Measurements from ENCODE around the gene SIGLECL1. TPM values are rescaled to one million over a fixed set of nuclear protein-coding genes. Genes with fewer than 3 reads are reported as not detected.

SIGLECL1 gene
- total and polyA plus RNA-seq, 2 experiments from 2014 or later: not detected

DNA sequence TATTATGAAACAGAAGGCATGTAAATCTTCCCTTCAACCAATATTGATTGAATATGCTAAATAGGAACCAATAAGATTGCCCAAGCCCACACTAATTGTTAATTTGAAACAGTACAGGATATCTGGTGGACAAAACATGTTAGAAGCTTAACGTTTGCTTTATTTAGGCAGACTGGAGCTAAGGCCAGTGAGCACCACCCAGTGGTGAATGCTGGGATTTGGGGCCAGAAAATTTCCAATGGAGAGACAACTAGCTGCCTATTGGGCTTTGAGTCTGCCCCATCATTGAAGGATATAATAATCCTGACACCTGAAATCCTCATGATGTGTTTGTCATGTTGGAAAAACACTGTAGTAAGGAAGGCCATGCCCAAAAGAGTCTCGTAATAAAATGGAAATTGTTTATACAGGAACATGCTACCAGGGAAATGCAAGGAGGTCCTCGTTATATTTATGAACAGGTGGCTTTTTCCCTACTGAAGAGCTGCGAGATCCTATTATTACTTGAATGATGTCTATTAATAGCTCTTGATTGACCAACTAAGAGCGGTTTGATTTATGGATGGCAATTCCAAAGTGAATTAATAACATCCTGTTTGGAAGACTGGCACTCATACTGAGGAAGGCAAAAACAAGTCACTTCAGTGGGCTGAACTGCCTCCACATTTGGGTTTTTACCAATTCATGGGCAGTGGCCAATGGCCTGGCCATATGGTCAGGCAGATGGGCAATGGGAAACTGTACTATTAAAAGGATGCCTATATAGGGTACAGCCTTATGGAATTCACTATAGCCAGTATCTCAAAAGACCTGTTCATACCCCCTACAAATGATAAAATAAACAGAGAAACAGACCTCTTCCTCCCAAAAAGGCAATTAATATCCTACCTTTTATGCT lies 8.7 kb downstream of the SIGLECL1 start:
- Histone ChIP-seq H3K9me3 (ENCODE audit: low read depth) (no peaks in the 10 kb centered on the region), H3K27me3 (replicated peaks; ENCODE audit: insufficient read depth) (peaks cover 3% of the 10 kb centered on the region; the same call in 1 of the 2 replicates), H3K36me3 (ENCODE audit: low read depth) (no peaks in the 10 kb centered on the region), H3K4me1 (ENCODE audit: insufficient read depth) (no peaks in the 10 kb centered on the region), H3K4me2 (ENCODE audit: unreplicated experiment) (no peak overlapping the region), H3K9ac (no peak overlapping the region), H2AFZ (no peak overlapping the region), H3K79me2 (ENCODE audit: insufficient read depth) (no peaks in the 10 kb centered on the region), H3K9me2 (ENCODE audit: insufficient read depth) (no peaks in the 10 kb centered on the region), H3F3A (ENCODE audit: insufficient read depth) (no peaks in the 10 kb centered on the region), H3K27ac (no peak overlapping the region), H3K4me3 (no peak overlapping the region), H4K20me1 (ENCODE audit: insufficient read depth) (no peaks in the 10 kb centered on the region)
- 14 to 16% methylated on average over 5 of the region's 5 CpGs for WGBS, 2 experiments (ENCODE audit: low coverage in 1 of 2, low lambda C conversion rate in 2 of 2, missing lambda C conversion rate in 2 of 2)
- in situ Hi-C loops (cut with MboI): no loop called here
- DNase-seq: peak; percentile 56
- no peak for TF ChIP-seq EZH2 (IDR thresholded peaks at IDR 0.05; ENCODE audit: insufficient read depth, poor library complexity, severe bottlenecking)
- no peak for TF ChIP-seq EZH2phosphoT487 (IDR thresholded peaks at IDR 0.05; ENCODE audit: insufficient read depth, low read depth)

DNA sequence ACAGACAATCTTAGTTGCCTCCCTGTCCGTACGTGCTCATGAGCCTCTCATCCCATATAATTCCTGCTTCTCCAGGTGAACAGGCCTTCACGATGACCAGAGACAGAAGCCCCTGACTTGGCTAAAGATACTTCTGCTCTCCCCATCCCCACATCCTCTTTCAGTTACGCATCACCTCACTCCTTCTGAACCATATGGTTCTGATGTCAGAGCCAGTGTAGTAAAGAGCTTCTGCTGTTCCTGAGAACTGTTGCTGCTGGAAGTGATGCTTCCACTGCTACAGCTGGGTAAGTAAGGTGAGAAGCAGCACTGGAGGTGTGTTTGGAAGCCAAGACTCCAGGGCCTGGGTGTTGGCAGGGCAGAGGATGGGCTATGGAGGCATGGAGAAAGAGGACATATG lies 12.9 kb downstream of the SIGLECL1 start:
- Histone ChIP-seq H4K20me1 (ENCODE audit: insufficient read depth) (no peaks in the 10 kb centered on the region), H3K4me3 (no peak overlapping the region), H3K9ac (no peak overlapping the region), H3K9me3 (ENCODE audit: low read depth) (no peaks in the 10 kb centered on the region), H3K27ac (no peak overlapping the region), H3K79me2 (ENCODE audit: insufficient read depth) (no peaks in the 10 kb centered on the region), H3K36me3 (ENCODE audit: low read depth) (no peaks in the 10 kb centered on the region), H3F3A (ENCODE audit: insufficient read depth) (no peaks in the 10 kb centered on the region), H3K9me2 (ENCODE audit: insufficient read depth) (no peaks in the 10 kb centered on the region), H2AFZ (no peak overlapping the region), H3K4me1 (ENCODE audit: insufficient read depth) (no peaks in the 10 kb centered on the region), H3K27me3 (replicated peaks; ENCODE audit: insufficient read depth) (peaks cover 3% of the 10 kb centered on the region; the same call in 1 of the 2 replicates), H3K4me2 (ENCODE audit: unreplicated experiment) (no peak overlapping the region)
- 31 to 33% methylated on average over 4 of the region's 4 CpGs for WGBS, 2 experiments (ENCODE audit: low coverage in 1 of 2, low lambda C conversion rate in 2 of 2, missing lambda C conversion rate in 2 of 2)
- TF ChIP-seq EZH2 (IDR thresholded peaks at IDR 0.05; ENCODE audit: insufficient read depth, poor library complexity, severe bottlenecking) (no peak), EZH2phosphoT487 (IDR thresholded peaks at IDR 0.05; ENCODE audit: insufficient read depth, low read depth) (no peak)
- DNase-seq: no peak
- in situ Hi-C loops (cut with MboI): no loop called here

DNA sequence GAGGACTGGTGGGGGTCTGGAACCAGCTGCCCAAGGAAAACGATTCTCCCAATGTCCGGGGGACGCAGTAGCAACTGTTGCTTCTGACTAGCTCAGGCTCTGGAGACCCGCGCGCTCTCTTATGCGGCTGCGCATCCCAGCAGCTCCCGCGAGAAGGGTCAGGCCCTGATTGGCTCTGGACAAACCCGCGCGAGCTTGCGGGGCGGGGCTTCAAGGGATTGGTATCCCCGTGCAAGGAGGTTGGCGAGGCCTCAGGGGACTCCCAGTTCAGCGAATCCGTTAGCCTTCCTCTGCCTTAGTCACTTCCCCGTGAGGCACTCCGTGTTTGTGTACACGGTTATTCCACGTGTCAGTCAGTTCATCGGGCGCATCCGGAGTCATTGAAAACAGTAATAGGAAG lies 20.2 kb downstream of the SIGLECL1 start:
- no peak overlapping the region for H2AFZ ChIP-seq
- no peaks in the 10 kb centered on the region for H3K36me3 ChIP-seq (ENCODE audit: low read depth)
- no peaks in the 10 kb centered on the region; the same call in 1 of the 2 replicates for H3K27me3 ChIP-seq (replicated peaks; ENCODE audit: insufficient read depth)
- TF ChIP-seq EZH2 (IDR thresholded peaks at IDR 0.05; ENCODE audit: insufficient read depth, poor library complexity, severe bottlenecking): no peak
- TF ChIP-seq EZH2phosphoT487 (IDR thresholded peaks at IDR 0.05; ENCODE audit: insufficient read depth, low read depth): no peak
- H3K27ac ChIP-seq: no peak overlapping the region
- H3K9me2 ChIP-seq (ENCODE audit: insufficient read depth): no peaks in the 10 kb centered on the region
- H4K20me1 ChIP-seq (ENCODE audit: insufficient read depth): no peaks in the 10 kb centered on the region
- no peak overlapping the region for H3K4me2 ChIP-seq (ENCODE audit: unreplicated experiment)
- 52 to 58% methylated on average over 26 of the region's 26 CpGs for WGBS, 2 experiments (ENCODE audit: low coverage in 1 of 2, low lambda C conversion rate in 2 of 2, missing lambda C conversion rate in 2 of 2)
- no peaks in the 10 kb centered on the region for H3K4me1 ChIP-seq (ENCODE audit: insufficient read depth)
- no peak for DNase-seq
- H3K4me3 ChIP-seq: no peak overlapping the region
- no peaks in the 10 kb centered on the region for H3K9me3 ChIP-seq (ENCODE audit: low read depth)
- in situ Hi-C loops (cut with MboI): no loop called here
- no peaks in the 10 kb centered on the region for H3F3A ChIP-seq (ENCODE audit: insufficient read depth)
- H3K79me2 ChIP-seq (ENCODE audit: insufficient read depth): no peaks in the 10 kb centered on the region
- H3K9ac ChIP-seq: no peak overlapping the region

DNA sequence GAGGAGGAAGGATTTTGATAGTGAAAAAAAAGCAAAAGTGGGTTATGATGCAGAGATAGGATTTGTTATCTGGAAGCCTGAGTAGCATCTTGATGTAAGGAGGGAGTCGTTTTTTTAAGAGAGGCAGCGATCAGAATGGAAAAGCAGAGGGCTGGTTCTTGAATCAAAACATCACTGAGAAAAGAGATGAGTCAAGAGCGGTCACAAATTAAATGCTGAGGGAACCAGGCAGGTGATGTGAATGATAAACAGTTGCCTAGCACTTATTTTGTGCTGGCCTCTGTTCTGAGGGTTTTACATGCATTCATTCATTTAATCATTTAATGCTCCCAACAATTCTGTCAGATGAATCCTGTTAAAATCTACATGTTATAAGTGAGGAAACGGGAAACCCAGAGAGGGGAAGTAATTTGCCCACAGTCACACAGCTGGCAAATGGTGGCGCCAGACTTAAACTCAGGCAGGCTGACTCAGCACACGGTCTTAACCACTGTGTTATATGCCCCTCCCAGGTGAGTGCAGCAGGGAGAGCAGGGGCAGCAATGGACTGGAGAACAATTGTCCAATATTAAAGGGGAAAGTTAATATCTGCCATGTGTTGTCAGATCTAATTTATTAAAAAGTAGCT lies 21.4 kb downstream of the SIGLECL1 start:
- TF ChIP-seq EZH2 (IDR thresholded peaks at IDR 0.05; ENCODE audit: insufficient read depth, poor library complexity, severe bottlenecking): no peak
- TF ChIP-seq EZH2phosphoT487 (IDR thresholded peaks at IDR 0.05; ENCODE audit: insufficient read depth, low read depth): no peak
- no peak overlapping the region for H3K4me2 ChIP-seq (ENCODE audit: unreplicated experiment)
- H3K9me2 ChIP-seq (ENCODE audit: insufficient read depth): no peaks in the 10 kb centered on the region
- no peaks in the 10 kb centered on the region for H3K79me2 ChIP-seq (ENCODE audit: insufficient read depth)
- no peak for DNase-seq
- no peaks in the 10 kb centered on the region for H3K9me3 ChIP-seq (ENCODE audit: low read depth)
- in situ Hi-C loops (cut with MboI): no loop called here
- no peaks in the 10 kb centered on the region for H4K20me1 ChIP-seq (ENCODE audit: insufficient read depth)
- H3K9ac ChIP-seq: no peak overlapping the region
- H3K4me1 ChIP-seq (ENCODE audit: insufficient read depth): no peaks in the 10 kb centered on the region
- H3K4me3 ChIP-seq: no peak overlapping the region
- no peaks in the 10 kb centered on the region; the same call in 1 of the 2 replicates for H3K27me3 ChIP-seq (replicated peaks; ENCODE audit: insufficient read depth)
- WGBS, 2 experiments (ENCODE audit: low coverage in 1 of 2, low lambda C conversion rate in 2 of 2, missing lambda C conversion rate in 2 of 2): 35 to 37% methylated on average over 6 of the region's 6 CpGs
- no peak overlapping the region for H3K27ac ChIP-seq
- no peak overlapping the region for H2AFZ ChIP-seq
- no peaks in the 10 kb centered on the region for H3K36me3 ChIP-seq (ENCODE audit: low read depth)
- no peaks in the 10 kb centered on the region for H3F3A ChIP-seq (ENCODE audit: insufficient read depth)

Measured in GM23248 (cell line).